Skeletal muscle tissue (tissue), 4 donors: ENCODE results near the gene OR5K1. TPM values are rescaled to one million over a fixed set of nuclear protein-coding genes. Genes with fewer than 3 reads are reported as not detected.

ENCODE experiments used
- H3K27ac ChIP-seq: one replicate; pipeline ENCODE4 v1.7.0; 2013; ENCODE audit warnings: mild to moderate bottlenecking, low read depth, low read length, inconsistent platforms
- H3K27me3 ChIP-seq, 3 donors: one replicate each; pipeline ENCODE4 v1.7.0; 2013; ENCODE audit warnings: low read length in 3 of 3; ENCODE audit not compliant: control insufficient read depth in 3 of 3, insufficient read depth in 3 of 3
- H3K36me3 ChIP-seq, 3 donors: one replicate each; pipeline ENCODE4 v1.7.0; 2013; ENCODE audit warnings: low read length in 3 of 3; ENCODE audit not compliant: control insufficient read depth in 3 of 3, insufficient read depth in 3 of 3
- H3K4me1 ChIP-seq, 3 donors: one replicate each; pipeline ENCODE4 v1.7.0; 2013; ENCODE audit warnings: low read length in 3 of 3, mild to moderate bottlenecking in 3 of 3; ENCODE audit not compliant: control insufficient read depth in 3 of 3, insufficient read depth in 3 of 3
- H3K4me3 ChIP-seq, 3 donors: one replicate each; pipeline ENCODE4 v1.7.0; 2013; ENCODE audit warnings: low read length in 3 of 3
- H3K9ac ChIP-seq, 3 donors: one replicate each; pipeline ENCODE4 v1.7.0; 2013; ENCODE audit warnings: low read length in 3 of 3, mild to moderate bottlenecking in 3 of 3, moderate library complexity in 2 of 3, low read depth in 1 of 3
- H3K9me3 ChIP-seq, 3 donors: one replicate each; pipeline ENCODE4 v1.7.0; 2013; ENCODE audit warnings: low read length in 3 of 3; ENCODE audit not compliant: control insufficient read depth in 3 of 3
- total RNA-seq: library from RNA; depleted of rRNA; stranded (reverse); fragments of >200 nt; gene quantifications from one replicate; pipeline ENCODE4 v1.2.3, GENCODE V29; 2014
- donor health status: Osteomylitis.

OR5K1 gene
- total RNA-seq, 1 donor from 2014 or later = not detected

GRCh38 chr3:98457543-98457942 is 5.5 kb upstream of the OR5K1 start:
- Histone ChIP-seq H3K27me3 (no peaks in the 10 kb centered on the region), H3K9ac (no peak overlapping the region), H3K4me3 (no peak overlapping the region), H3K27ac (no peak overlapping the region), H3K9me3 (peaks cover 0 to 4% (median 0%) of the 10 kb centered on the region in 3 donors), H3K4me1 (no peaks in the 10 kb centered on the region), H3K36me3 (no peaks in the 10 kb centered on the region)

- Histone ChIP-seq H3K9ac (no peak overlapping the region), H3K27me3 (no peaks in the 10 kb centered on the region), H3K4me1 (no peaks in the 10 kb centered on the region), H3K4me3 (no peak overlapping the region), H3K9me3 (peaks cover 0 to 4% (median 0%) of the 10 kb centered on the region in 3 donors), H3K36me3 (no peaks in the 10 kb centered on the region), H3K27ac (no peak overlapping the region)
Observed at GRCh38 chr3:98460220-98460619, 2.8 kb upstream of the OR5K1 start.

GRCh38 chr3:98482717-98483482 is 19.9 kb downstream of the OR5K1 start:
- peaks cover 5 to 16% (median 10%) of the 10 kb centered on the region in 3 donors for H3K9me3 ChIP-seq
- H3K4me3 ChIP-seq = no peak overlapping the region
- H3K27ac ChIP-seq = no peak overlapping the region
- H3K4me1 ChIP-seq = no peaks in the 10 kb centered on the region
- H3K27me3 ChIP-seq = no peaks in the 10 kb centered on the region
- peaks cover 0 to 3% (median 0%) of the 10 kb centered on the region in 3 donors for H3K36me3 ChIP-seq
- H3K9ac ChIP-seq = no peak overlapping the region

GRCh38 chr3:98483626-98484025 is 20.6 kb downstream of the OR5K1 start:
- H3K4me3 ChIP-seq = no peak overlapping the region
- peaks cover 5 to 13% (median 12%) of the 10 kb centered on the region in 3 donors for H3K9me3 ChIP-seq
- H3K36me3 ChIP-seq = peaks cover 0 to 3% (median 0%) of the 10 kb centered on the region in 3 donors
- no peak overlapping the region for H3K9ac ChIP-seq
- no peaks in the 10 kb centered on the region for H3K4me1 ChIP-seq
- no peak overlapping the region for H3K27ac ChIP-seq
- no peaks in the 10 kb centered on the region for H3K27me3 ChIP-seq

GRCh38 chr3:98497381-98497780 is 34.4 kb downstream of the OR5K1 start, which contains the start of gene OR5K2:
Gene OR5K2 (plus strand): TSS chr3:98497681. CDS start chr3:98497681, 0 bp downstream.
- Histone ChIP-seq H3K36me3 (no peaks in the 10 kb centered on the region), H3K4me3 (no peak within 1 kb of the TSS), H3K9me3 (no peaks in the 10 kb centered on the region), H3K27me3 (no peaks in the 10 kb centered on the region), H3K4me1 (no peaks in the 10 kb centered on the region), H3K9ac (no peak within 1 kb of the TSS), H3K27ac (no peak within 1 kb of the TSS)

- H3K4me1 ChIP-seq = no peaks in the 10 kb centered on the region
- H3K36me3 ChIP-seq = peaks cover 0 to 5% (median 0%) of the 10 kb centered on the region in 3 donors
- H3K4me3 ChIP-seq = no peak overlapping the region
- no peak overlapping the region for H3K27ac ChIP-seq
- H3K9ac ChIP-seq = no peak overlapping the region
- H3K27me3 ChIP-seq = no peaks in the 10 kb centered on the region
- no peaks in the 10 kb centered on the region for H3K9me3 ChIP-seq
Observed at GRCh38 chr3:98500019-98500418, 37.0 kb downstream of the OR5K1 start.

- no peaks in the 10 kb centered on the region for H3K27me3 ChIP-seq
- H3K27ac ChIP-seq = no peak overlapping the region
- H3K9me3 ChIP-seq = no peaks in the 10 kb centered on the region
- H3K4me3 ChIP-seq = no peak overlapping the region
- no peaks in the 10 kb centered on the region for H3K4me1 ChIP-seq
- H3K9ac ChIP-seq = no peak overlapping the region
- peaks cover 0 to 5% (median 0%) of the 10 kb centered on the region in 3 donors for H3K36me3 ChIP-seq
Observed at GRCh38 chr3:98501270-98501669, 38.3 kb downstream of the OR5K1 start.

- Histone ChIP-seq H3K27me3 (no peaks in the 10 kb centered on the region), H3K9ac (no peak overlapping the region), H3K4me3 (no peak overlapping the region), H3K36me3 (peaks cover 0 to 5% (median 0%) of the 10 kb centered on the region in 3 donors), H3K27ac (no peak overlapping the region), H3K4me1 (no peaks in the 10 kb centered on the region), H3K9me3 (no peaks in the 10 kb centered on the region)
Observed at GRCh38 chr3:98501863-98502576, 39.0 kb downstream of the OR5K1 start.

- no peaks in the 10 kb centered on the region for H3K4me1 ChIP-seq
- H3K36me3 ChIP-seq = peaks cover 0 to 5% (median 0%) of the 10 kb centered on the region in 3 donors
- no peaks in the 10 kb centered on the region for H3K9me3 ChIP-seq
- H3K9ac ChIP-seq = no peak overlapping the region
- no peaks in the 10 kb centered on the region for H3K27me3 ChIP-seq
- H3K27ac ChIP-seq = no peak overlapping the region
- H3K4me3 ChIP-seq = no peak overlapping the region
Observed at GRCh38 chr3:98504539-98504938, 41.5 kb downstream of the OR5K1 start.

GRCh38 chr3:98508582-98508981 is 45.6 kb downstream of the OR5K1 start:
- no peaks in the 10 kb centered on the region for H3K27me3 ChIP-seq
- no peaks in the 10 kb centered on the region for H3K4me1 ChIP-seq
- H3K36me3 ChIP-seq = peaks cover 0 to 2% (median 0%) of the 10 kb centered on the region in 3 donors
- no peak overlapping the region for H3K4me3 ChIP-seq
- no peak overlapping the region for H3K9ac ChIP-seq
- no peaks in the 10 kb centered on the region for H3K9me3 ChIP-seq
- no peak overlapping the region for H3K27ac ChIP-seq
